Keratinocyte (primary cell): Measurements from ENCODE around the gene TMC8.

ENCODE experiments used
- CTCF ChIP-seq, 3 experiments: IDR thresholded peaks in 1 of 3; conservative IDR thresholded peaks in 1 of 3; optimal IDR thresholded peaks in 1 of 3; 2 replicates in 2 of 3; 3 replicates in 1 of 3; pipeline versions ENCODE3 to v1.5.1; 2011; ENCODE audit warnings: low read length in 3 of 3, mild to moderate bottlenecking in 3 of 3, moderate library complexity in 2 of 3, control low read depth in 1 of 3, inconsistent platforms in 1 of 3; ENCODE audit not compliant: insufficient read depth in 2 of 3; ENCODE audit errors: extremely low read depth in 1 of 3
- EZH2 ChIP-seq: IDR thresholded peaks from one replicate; pipeline ENCODE4 v1.6.1; 2012; ENCODE audit warnings: inconsistent platforms, mild to moderate bottlenecking, low read length, moderate library complexity

GRCh38 chr17:78166416-78166815 lies 35.8 kb downstream of the TMC8 start:
- no peak for TF ChIP-seq CTCF (optimal IDR thresholded peaks at IDR 0.05 in 1 of 3, IDR thresholded peaks at IDR 0.05 in 1 of 3, conservative IDR thresholded peaks at IDR 0.05 in 1 of 3; ENCODE audit: extremely low read depth in 1 of 3, insufficient read depth in 2 of 3, low read length in 3 of 3)
- TF ChIP-seq EZH2 = no peak
